Activated CD8-positive, alpha-beta memory T cell treated with anti-CD3 and anti-CD28 coated beads for 24 hours (primary cell): ENCODE results near the gene STAB1.

Experiments
- DNase-seq: peaks from one replicate; pipeline ENCODE4 v3.0.0-alpha.2; 2020

The STAB1 gene

DNA sequence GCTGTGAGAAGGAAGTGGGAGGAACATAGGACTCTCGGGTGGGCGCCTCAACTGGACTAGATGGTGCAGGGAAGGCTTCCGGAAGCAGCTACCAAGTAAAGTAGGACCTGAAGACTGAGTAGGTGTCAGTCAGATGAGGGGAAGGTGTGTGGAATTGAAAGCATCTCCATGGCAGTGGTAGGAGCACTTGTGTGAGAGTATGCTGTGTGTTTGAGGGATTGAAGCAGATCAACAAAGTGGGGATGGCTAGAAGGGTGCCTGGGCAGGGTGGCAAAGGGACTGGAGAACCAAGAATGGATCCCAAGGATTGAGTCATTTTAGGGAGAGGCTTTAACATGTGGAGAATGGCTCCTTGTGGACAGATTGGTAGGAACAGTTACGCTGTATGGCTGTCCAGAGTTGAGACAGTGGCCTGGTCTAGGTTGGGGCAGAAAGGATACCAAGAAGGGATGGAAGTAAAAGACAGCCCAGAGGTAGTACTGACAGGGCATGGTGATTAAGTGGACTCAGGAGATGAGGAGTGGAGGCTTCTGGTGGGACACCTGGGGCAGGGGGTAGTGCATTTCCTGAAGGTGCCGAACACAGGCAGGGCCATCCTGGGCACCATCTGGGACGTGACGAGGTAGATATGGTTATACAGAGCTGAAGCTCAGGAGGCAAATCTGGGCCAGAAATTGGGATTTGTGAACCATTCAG is 42.7 kb downstream of the STAB1 start:
- DNase-seq: peak; percentile 55

DNA sequence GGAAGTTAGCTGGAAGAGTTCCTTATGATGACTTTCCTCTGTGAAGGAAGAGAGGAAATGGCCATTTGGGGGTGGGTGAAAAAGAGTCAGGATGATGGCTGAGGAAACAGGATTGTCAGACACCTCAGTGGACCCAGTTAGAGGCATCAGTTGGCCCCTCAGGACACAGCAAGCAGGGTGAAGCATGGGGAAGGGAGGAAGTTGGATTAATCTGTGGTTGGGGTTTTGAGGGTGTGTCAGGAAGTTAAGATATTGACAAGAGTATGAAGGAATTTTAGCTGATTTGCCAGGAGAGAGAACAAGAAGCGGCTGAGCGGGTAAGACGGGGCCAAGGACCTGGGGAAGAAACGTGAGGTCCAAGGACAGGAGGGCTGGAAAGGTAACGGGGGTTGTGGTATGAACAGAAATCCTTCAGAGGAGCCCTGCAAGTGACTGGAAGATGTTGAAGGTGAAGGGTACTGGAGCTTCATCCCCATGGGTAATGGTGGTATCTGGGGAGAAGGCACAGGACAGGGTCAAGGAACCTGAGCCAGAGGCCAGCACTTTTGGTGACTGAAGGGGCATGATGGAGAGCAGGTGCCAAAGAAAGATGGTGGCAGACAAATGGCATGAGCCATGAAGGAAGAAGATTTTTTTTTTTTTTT is 44.0 kb downstream of the STAB1 start:
- DNase-seq: peak; percentile 52

DNA sequence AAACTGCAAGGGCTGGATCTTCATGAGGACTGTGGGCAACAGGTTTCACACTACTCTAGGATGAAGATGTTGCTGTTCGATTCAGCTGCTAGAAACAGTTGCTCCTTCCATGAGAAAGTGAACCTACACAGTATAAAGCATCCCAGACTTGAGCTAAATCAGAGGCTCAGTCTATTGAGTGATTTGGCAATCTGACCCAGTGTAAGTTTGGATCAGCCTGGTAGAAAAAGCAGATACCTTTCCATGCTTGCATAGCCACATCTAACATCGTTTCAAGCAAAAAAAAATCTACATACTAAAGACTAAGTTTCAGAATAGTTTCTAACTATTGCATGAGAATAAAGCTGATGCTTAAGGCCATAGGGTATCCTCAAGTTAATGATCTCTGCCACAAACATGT is 45.9 kb downstream of the STAB1 start:
- DNase-seq: no peak

GRCh38 chr3:52544937-52545336 is 49.8 kb downstream of the STAB1 start:
- no peak for DNase-seq

GRCh38 chr3:52546111-52546901 is 51.2 kb downstream of the STAB1 start:
- DNase-seq: no peak

DNA sequence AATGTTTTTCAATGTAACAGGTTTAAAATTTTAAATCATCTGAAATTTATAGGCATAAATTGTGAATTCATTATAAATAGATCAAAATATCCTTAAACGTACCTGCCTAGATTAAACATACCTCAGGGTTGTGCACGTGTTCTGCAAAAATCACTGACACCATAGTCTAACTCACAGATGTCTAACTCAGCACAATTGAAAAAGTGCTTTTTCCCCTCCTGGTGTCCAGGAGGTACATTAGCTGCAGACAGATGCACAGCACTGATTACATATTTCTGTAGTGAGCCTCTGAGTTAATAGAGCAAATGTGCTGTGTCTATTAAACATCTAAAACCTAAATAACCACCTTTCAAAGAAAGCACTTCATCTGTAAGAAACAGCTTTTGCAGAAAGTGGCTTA is 52.0 kb downstream of the STAB1 start:
- DNase-seq: no peak

DNA sequence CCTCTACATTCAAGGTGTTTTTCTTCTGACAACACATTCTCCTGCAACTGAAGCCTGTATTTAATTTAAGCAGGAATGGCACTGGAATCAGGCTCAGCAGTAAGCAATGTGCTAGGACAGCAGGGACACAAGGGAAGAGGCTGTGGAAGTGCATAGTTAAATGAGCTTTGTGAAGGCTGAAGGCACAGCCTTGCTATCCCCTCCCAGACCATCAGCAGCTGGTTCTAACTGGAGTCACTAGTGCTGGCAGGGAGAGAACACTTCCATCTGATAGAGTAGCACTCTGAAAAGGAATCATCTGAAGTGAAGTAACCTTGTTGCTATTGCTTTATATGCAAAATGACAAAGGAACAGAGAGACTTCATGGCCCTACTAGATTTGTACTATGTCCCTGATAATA is 56.0 kb downstream of the STAB1 start:
- DNase-seq: no peak

DNA sequence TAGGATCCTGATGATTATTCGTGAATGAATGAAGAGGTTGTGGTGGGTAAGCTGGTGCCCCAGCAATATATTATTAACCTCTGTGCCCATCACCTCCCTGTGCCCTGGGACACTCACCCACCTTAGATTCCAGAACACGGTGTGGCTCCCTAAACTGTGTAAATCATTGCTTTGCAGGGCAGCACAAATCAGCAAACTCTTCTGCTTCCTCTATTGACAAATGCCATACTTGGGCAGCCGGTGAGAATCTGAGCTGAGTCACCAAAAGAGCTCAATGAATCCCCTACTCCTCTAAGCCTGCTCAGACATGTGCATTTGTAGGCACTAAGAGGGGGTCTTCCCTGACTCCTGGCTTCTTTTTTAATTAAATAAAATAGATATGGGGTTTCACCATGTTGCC is 57.0 kb downstream of the STAB1 start:
- no peak for DNase-seq

GRCh38 chr3:52554026-52554755 is 59.1 kb downstream of the STAB1 start:
- no peak for DNase-seq

DNA sequence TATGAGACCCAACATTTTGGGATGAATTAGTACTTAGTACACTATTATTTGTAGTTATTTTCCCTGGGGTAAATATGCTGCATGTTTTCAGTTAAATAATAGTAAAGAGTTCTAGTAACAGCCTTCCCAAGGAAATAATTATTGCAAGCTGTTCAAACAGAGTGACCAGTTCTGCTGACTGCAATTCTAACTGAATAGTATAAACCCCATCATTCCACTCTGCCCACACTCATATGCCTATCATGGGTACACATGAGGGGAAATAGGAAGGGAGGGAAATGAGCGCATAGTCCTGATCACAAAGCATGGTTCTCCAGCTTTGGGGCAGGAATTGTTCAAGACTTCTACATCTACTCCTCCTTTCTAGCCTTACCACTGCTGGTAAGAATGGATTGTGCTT is 59.9 kb downstream of the STAB1 start:
- no peak for DNase-seq

DNA sequence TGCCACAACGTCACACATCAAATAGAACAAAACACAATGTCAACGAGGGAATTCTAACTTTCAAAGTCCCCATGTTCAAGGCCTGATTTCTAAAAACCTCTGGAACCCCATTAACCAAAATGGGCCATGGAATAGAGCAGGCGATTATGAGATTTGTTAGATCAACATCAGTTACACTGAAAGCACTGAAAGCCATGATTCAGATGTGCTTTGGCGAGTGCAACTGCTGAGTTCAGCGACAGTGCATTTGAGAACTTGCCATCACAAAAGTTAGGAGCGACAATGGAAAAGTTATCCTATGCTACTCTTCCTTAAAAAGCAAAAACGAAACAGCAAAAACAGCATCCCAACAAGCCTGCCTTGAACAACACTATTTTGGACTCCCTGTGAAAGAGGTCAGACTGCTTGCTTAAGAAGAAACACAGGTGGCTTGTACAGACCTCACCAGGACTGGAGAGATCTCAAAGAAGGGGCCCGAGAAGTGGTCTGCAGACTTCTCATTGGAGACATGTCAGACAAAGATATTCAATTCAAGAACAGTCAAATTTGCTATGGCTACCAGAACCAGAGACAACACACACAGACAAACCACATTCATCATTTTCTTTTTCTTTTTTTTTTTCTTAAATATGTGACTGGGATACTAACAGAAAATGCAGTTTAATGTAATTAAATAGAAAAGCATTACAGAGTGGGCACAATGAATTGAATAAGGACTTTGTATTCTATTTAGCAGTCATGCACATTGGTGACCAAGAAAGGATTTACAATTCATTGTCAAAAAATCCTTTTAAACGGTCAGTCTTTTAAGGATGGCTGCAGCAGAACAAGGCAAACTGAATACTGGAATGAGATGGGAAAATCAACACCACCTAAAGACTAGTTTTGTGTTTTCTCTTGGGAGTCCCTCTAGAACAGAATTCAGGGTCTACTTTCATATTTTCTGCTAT is 62.1 kb downstream of the STAB1 start:
- DNase-seq: no peak

DNA sequence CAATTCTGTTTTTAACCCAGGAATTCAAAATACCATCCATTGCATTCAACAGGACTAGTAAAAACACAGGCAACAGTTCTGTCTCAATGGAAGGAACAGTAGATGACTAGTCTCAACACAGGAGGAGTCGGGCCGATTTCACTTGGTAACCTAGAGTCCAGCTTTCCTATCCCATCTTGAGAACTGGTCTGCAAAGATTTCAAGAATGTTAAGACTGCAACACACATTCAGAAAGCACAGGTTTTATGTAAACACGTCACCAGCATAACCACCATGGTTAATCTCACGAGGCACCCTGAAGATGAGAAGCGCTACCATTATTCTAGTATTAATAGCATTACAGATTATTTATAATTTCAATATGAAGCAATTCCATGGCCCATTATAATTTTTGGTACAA is 63.3 kb downstream of the STAB1 start:
- no peak for DNase-seq

- DNase-seq: no peak
Measured at GRCh38 chr3:52561028-52561747, 66.0 kb downstream of the STAB1 start.

DNA sequence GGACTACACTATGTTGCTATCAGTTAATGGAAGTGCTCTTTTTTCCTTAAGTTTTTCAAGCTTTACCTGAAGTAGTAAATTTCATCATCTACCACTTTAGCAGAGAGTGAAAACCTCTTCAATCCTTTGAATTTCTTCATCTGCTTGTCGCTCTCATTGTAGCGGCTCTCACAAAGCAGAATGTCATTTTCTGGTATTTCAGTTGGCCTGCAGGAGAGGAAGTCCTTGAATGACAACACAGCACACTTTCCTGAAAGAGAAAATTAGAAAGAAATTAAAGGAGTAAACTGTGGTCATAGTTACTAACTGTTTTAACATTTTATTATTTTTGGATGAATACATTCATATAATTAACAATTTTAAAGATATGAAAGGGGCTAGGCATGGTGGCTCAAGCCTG is 68.8 kb downstream of the STAB1 start:
- DNase-seq: no peak

DNA sequence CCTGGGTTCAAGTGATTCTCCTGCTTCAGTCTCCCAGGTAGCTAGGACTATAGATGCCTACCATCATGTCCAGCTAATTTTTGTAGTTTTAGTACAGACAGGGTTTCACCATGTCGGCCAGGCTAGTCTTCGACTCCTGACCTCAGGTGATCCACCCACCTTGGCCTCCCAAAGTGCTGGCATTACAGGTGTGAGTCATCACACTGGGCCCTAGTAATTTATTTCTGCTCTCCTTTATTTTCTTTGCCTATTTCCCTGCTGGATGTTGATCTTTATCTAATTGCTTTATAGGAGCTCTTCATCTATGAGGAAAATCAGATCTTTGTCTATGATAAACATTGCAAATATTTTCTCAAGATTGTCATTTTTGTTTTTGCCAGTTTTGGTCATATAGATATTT is 72.9 kb downstream of the STAB1 start:
- DNase-seq: no peak

DNA sequence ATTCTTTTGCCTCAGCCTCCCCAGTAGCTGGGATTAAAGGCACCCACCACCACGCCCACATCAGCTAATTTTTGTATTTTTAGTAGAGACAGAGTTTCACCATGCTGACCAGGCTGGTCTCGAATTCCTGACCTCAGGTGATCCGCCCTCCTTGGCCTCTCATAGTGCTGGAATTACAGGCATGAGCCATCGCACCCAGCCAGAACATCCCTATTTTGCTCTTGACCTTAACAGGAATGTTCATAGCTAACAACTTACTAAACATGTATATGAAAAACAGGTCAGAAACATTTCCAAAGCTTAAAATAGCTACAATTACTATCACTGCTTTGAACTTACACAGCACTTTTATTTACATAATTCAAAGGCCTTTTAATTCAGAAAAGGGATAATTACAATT is 74.9 kb downstream of the STAB1 start:
- DNase-seq: no peak

DNA sequence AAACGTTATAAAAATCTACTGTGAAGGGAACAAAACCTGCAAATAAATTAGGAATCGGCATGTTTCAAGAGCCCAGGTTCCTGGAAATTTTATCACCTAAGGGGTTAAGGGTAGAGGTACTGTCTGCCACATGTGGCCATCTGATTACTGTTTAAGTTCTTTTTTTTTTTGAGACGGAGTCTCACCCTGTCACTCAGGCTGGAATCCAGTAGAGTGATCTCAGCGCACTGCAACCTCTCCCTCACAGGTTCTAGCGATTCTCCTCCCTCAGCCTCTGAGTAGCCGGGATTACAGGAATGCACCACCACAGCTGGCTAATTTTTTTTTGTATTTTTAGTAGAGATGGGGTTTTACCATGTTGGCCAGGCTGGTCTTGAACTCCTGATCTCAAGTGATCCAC is 77.1 kb downstream of the STAB1 start:
- no peak for DNase-seq
